GM18505 (cell line): ENCODE data around the gene EPB41L4A.
"Not testable (repeated sequence)": the region's sequence is repeated elsewhere in the genome, so short reads cannot be mapped to it uniquely, and the experiment has no call there.

Experiments
- ATAC-seq: cut with Tn5 transposase; IDR thresholded peaks from one replicate; pipeline ENCODE4 v1.9.1; 2021; ENCODE audit not compliant: unreplicated experiment
- POLR2A ChIP-seq: IDR thresholded peaks from 4 replicates; pipeline ENCODE4 v1.6.1; 2011; ENCODE audit warnings: borderline replicate concordance; ENCODE audit not compliant: insufficient read depth, insufficient read length; ENCODE audit errors: extremely low read depth

Gene EPB41L4A

DNA sequence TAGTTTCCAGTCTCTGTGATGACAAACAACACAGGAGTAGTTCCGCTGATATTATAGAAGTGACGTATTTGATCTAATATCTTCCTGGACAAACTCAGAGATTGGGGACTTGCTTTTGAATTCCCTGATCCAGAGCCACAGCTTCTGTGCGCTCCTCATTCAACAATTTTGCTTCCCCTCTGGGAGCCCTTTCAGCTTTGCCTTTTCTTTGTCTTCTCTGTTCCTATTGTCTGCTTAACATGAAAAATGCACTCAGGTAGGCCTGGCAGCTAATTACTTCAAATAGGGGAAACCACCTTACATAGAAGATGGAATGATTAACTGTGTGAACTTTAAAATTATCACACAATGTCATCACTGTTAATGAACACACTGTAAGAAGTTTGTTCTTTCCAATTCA lies 192.9 kb downstream of the EPB41L4A start:
- no peak for TF ChIP-seq POLR2A
- no peak for ATAC-seq

DNA sequence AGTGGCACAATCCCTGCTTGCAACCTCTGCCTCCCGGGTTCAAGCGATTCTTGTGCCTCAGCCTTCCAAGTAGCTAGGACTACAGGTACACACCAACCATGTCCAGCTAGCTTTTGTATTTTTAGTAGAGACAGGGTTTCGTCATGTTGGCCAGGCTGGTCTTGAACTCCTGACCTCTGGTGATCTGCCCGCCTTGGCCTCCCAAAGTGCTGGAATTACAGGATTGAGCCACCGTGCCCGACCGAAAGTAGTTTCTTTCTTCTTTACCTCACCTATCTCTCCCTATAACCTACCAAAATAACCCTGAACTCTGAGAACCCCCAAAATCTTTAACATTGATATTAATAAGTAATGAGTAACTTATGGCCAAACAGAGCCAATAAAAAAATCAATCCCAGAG lies 196.1 kb downstream of the EPB41L4A start:
- not testable (repeated sequence) for ATAC-seq

- no peak for TF ChIP-seq POLR2A
- no peak for ATAC-seq
Observed at GRCh38 chr5:112221128-112221527, 197.9 kb downstream of the EPB41L4A start.

DNA sequence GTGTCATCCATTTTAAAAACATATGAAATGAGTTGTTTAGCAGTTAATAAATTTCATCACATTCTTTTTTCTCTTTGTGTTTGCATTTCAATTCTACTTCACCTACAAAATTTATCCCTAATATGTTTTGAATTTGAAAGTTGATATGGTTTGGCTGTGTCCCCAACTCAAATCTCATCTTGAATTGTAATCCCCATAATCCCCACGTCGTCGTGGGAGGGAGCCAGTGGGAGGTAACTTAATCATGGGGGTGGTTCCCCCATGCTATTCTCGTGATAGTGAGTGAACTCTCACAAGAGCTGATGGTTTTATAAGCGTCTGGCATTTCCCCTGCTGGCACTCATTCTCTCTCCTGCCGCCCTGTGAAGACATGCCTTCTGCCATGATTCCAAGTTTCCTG lies 200.1 kb downstream of the EPB41L4A start:
- no peak for TF ChIP-seq POLR2A
- no peak for ATAC-seq

- ATAC-seq: no peak
- no peak for TF ChIP-seq POLR2A
Observed at GRCh38 chr5:112217843-112218579, 201.1 kb downstream of the EPB41L4A start.

DNA sequence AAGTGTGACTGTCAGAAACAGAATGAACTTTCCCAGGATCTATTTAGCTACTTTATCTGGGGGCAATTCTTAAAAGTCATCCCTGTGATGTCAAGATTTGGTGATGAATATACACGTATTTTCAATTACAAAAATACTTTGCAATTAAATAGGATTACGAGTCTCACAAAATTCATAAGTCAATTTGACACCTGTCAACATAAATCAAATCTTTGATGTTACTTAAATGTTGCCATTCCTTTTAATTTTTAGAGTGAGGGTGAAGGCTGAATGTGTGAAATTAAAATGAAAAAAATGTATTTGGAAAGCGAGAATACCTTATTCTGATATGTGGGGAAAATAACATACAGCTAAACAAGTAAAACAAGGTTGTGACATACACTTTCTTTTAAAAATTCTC lies 202.9 kb downstream of the EPB41L4A start:
- ATAC-seq: no peak
- TF ChIP-seq POLR2A: no peak

- TF ChIP-seq POLR2A: no peak
- no peak for ATAC-seq
Observed at GRCh38 chr5:112210430-112211005, 208.6 kb downstream of the EPB41L4A start.

DNA sequence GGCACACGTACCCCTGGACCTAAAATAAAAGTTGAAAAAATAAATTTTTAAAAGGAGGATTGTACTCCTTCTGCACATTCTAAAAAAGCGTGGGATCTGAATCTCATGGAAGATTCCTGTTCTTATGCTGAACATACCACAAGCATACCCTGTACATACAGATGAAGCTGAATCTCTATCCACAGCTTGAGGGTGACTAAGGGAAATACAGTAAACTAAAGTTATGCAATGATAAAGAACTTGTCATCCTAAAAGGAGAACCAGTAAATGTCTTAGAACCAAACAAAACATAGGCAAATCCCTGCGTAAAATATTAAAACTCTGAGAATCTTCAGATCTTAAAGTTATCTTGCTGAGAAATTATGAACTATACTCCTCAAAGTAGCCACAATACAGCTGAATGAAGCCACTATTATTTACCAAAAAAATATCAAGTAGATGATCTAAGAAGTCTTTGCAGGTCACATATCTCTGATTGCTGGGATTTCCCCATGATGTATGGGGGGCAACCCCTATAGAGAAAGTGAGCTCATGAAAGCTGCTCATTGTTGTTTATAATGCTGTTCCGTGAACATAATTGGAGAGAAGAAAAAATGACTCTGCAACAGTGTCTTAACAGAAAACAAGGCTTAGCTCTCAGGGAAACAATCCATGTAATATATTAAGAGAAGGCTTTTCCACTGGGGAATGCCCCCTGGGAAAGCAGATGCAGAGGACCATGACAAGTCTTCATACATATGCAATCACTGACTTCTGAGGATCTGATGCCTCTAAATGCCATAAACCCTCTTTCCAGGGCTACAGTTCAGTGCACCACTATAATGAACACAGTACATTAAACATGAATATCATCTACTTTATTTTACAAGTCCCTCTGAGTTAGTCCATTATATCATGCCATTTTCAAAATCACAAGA lies 210.1 kb downstream of the EPB41L4A start:
- TF ChIP-seq POLR2A: no peak
- ATAC-seq: no peak

DNA sequence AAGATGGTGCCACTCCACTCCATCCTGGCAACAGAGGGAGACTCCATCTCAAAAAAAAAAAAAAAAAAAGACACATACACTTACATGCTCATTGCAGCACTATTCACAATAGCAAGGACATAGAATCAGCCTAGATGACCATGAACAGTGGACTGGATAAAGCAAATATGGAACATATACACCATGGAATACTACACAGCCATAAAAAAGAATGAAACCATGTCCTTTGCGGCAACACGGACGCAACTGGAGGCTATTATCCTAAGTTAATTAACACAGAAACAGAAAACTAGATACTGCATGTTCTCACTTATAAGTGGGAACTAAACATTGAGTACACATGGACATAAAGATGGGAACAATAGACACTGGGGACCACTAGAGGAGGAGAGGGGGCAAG lies 210.9 kb downstream of the EPB41L4A start:
- ATAC-seq: not testable (repeated sequence)

DNA sequence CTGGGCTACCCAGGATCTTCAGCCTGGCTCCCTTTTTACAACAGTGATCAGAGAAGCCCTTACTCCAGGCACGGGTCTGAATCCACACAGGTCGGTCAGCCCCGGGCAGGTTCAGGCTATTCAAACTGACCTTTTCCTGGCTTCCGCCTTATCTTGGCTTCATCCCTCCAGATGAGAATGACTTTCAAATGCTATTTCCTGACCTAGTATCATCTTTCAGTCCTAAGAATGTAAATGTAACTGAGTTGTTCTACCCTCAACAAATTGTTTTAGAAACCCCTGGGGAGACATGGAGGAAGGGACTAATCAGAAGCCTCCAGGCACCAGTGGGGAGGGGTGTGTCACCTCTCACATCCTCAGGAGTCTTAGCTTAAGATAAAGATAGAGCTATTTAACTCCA lies 213.2 kb downstream of the EPB41L4A start:
- TF ChIP-seq POLR2A: no peak
- ATAC-seq: no peak

DNA sequence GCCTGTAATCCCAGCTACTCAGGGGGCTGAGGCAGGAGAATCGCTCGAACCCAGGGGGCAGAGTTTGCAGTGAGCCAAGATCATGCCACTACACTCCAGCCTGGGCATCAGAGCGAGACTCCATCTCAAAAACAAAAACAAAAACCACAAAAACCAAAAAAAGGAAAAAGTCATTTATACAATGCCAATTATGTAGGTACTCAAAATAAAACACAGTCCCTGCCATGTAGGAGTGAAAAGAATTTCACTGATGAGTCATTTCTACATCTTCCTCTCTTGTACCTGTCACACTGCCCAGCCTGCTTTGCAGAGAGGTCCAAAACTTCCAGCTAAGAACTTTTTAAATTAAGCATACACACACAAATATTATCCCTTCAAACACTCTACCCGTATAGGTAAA lies 215.8 kb downstream of the EPB41L4A start:
- ATAC-seq: no peak

GRCh38 chr5:112202694-112203093 lies 216.4 kb downstream of the EPB41L4A start:
- TF ChIP-seq POLR2A: no peak

More for the DNA sequence above, 215.8 kb downstream of the EPB41L4A start:
- TF ChIP-seq POLR2A: no peak

GRCh38 chr5:112201141-112201540 lies 217.9 kb downstream of the EPB41L4A start:
- ATAC-seq: no peak
- TF ChIP-seq POLR2A: no peak

More at GRCh38 chr5:112202694-112203093, 216.4 kb downstream of the EPB41L4A start:
- ATAC-seq: no peak

- no peak for ATAC-seq
- no peak for TF ChIP-seq POLR2A
Observed at GRCh38 chr5:112200131-112200530, 218.9 kb downstream of the EPB41L4A start.
